ENCODE data around the gene PAM. TPM values are rescaled to one million over a fixed set of nuclear protein-coding genes. Genes with fewer than 3 reads are reported as not detected.

The PAM gene
- total RNA-seq, 4 donors from 2014 or later, result 41.5 to 92.8 (median 48.2) TPM

DNA sequence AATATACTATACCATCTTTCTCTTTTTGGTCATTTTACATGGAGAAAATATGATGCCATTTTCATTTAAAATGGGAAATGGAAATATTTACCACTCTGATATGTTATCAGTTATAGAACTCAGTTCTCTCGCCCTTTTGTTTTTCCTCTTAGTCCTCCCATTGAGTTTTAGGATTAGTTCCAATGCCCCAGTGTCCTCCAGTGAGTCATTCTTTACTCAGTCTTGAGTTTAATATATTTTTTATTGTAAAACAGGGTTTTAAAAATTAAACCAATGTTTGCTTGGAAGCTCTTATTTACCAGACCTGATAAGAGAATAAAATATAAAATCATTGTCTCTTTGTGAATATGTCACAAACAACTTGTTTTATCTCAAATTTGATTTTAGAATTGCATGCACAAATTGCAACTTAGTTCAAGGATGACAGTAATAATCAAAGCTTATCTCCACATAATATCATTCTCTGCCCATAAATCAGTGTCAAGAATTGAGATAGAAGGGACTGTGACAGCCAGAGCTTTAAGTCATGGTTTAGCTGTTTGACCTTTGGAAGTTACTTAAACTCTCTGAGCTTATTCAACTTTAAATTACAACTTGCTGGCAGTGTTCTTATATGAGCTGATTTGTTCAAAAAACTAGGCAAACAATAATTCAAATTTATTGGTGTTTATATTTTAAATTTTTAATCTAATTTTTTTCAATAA is 166.4 kb downstream of the PAM start:
- Histone ChIP-seq H3K36me3 (peaks cover 2% of the 10 kb centered on the region), H3K27ac (no peak overlapping the region), H3K27me3 (no peaks in the 10 kb centered on the region), H3K9me3 (no peaks in the 10 kb centered on the region), H3K4me3 (no peak overlapping the region), H3K4me1 (peaks cover 7% of the 10 kb centered on the region)
- no peak for TF ChIP-seq EP300 (IDR thresholded peaks at IDR 0.05)
- TF ChIP-seq POLR2AphosphoS5 (IDR thresholded peaks at IDR 0.05), result no peak
- TF ChIP-seq POLR2A (IDR thresholded peaks at IDR 0.05), result no peak
- no peak for TF ChIP-seq CTCF (IDR thresholded peaks at IDR 0.05)
- no peak for DNase-seq (ENCODE audit: low spot score in 2 of 2)
- 87% methylated on average over 1 of the region's 1 CpG for WGBS

DNA sequence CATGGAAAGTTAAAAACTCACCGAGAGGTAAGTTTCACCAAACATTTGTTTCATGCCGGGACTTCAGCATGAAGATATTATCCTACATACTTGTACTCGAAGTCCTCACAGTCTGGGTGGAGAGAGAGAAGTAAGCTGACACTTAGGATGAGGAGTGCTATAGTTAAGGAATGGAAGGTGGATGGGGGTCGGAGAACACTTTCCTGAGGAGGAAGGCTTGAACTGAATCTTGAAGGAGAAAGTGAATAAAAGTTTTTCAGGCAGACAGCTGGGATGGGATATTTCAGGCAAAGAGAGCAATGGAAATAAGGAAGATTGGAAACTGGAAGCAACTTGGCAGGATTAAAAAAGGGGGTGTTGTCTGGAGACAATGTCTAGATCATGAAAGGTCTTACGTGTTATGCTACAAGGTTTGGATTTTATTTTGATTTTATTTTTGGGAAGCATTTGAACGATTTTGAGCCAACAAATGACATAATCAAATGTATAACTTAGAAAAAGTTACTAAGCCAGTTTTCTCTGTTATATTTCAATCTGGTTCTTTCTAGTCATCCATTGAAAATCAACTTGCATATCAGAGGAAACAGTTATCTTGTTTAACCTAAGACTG is 167.1 kb downstream of the PAM start:
- TF ChIP-seq POLR2A (IDR thresholded peaks at IDR 0.05), result no peak
- no peak for TF ChIP-seq CTCF (IDR thresholded peaks at IDR 0.05)
- TF ChIP-seq EP300 (IDR thresholded peaks at IDR 0.05), result no peak
- no peak for TF ChIP-seq POLR2AphosphoS5 (IDR thresholded peaks at IDR 0.05)
- Histone ChIP-seq H3K36me3 (peaks cover 9% of the 10 kb centered on the region), H3K4me3 (no peak overlapping the region), H3K9me3 (no peaks in the 10 kb centered on the region), H3K27ac (no peak overlapping the region), H3K4me1 (peaks cover 7% of the 10 kb centered on the region), H3K27me3 (no peaks in the 10 kb centered on the region)
- no peak for DNase-seq (ENCODE audit: low spot score in 2 of 2)
- 72% methylated on average over 6 of the region's 6 CpGs for WGBS

- DNase-seq (ENCODE audit: low spot score in 2 of 2), result no peak
These were observed 167.8 kb downstream of the PAM start for GRCh38 chr5:102922799-102923477.

GRCh38 chr5:102924963-102925362 is 169.9 kb downstream of the PAM start:
- 86% methylated on average over 2 of the region's 2 CpGs for WGBS
- Histone ChIP-seq H3K27me3 (no peaks in the 10 kb centered on the region), H3K4me1 (peaks cover 7% of the 10 kb centered on the region), H3K4me3 (no peak overlapping the region), H3K9me3 (no peaks in the 10 kb centered on the region), H3K27ac (no peak overlapping the region), H3K36me3 (peaks cover 9% of the 10 kb centered on the region)
- no peak for TF ChIP-seq POLR2AphosphoS5 (IDR thresholded peaks at IDR 0.05)
- no peak for TF ChIP-seq CTCF (IDR thresholded peaks at IDR 0.05)
- TF ChIP-seq POLR2A (IDR thresholded peaks at IDR 0.05), result no peak
- no peak for TF ChIP-seq EP300 (IDR thresholded peaks at IDR 0.05)
- no peak for DNase-seq (ENCODE audit: low spot score in 2 of 2)

More at GRCh38 chr5:102922799-102923477, 167.8 kb downstream of the PAM start:
- peaks cover 7% of the 10 kb centered on the region for H3K4me1 ChIP-seq
- no peak for TF ChIP-seq POLR2A (IDR thresholded peaks at IDR 0.05)
- no peak for TF ChIP-seq POLR2AphosphoS5 (IDR thresholded peaks at IDR 0.05)
- TF ChIP-seq EP300 (IDR thresholded peaks at IDR 0.05), result no peak
- TF ChIP-seq CTCF (IDR thresholded peaks at IDR 0.05), result no peak
- no peaks in the 10 kb centered on the region for H3K27me3 ChIP-seq
- H3K9me3 ChIP-seq, result no peaks in the 10 kb centered on the region
- H3K36me3 ChIP-seq, result peaks cover 9% of the 10 kb centered on the region
- no peak overlapping the region for H3K4me3 ChIP-seq
- H3K27ac ChIP-seq, result no peak overlapping the region
- WGBS, result 51% methylated on average over 4 of the region's 4 CpGs

GRCh38 chr5:102927007-102927406 is 171.9 kb downstream of the PAM start:
- 96% methylated on average over 6 of the region's 6 CpGs for WGBS

More at GRCh38 chr5:102927007-102927406, 171.9 kb downstream of the PAM start:
- Histone ChIP-seq H3K4me1 (peaks cover 7% of the 10 kb centered on the region), H3K36me3 (peaks cover 9% of the 10 kb centered on the region), H3K27me3 (no peaks in the 10 kb centered on the region), H3K9me3 (no peaks in the 10 kb centered on the region), H3K4me3 (no peak overlapping the region), H3K27ac (no peak overlapping the region)
- DNase-seq (ENCODE audit: low spot score in 2 of 2), result no peak
- TF ChIP-seq CTCF (IDR thresholded peaks at IDR 0.05) (no peak), POLR2AphosphoS5 (IDR thresholded peaks at IDR 0.05) (no peak), POLR2A (IDR thresholded peaks at IDR 0.05) (no peak), EP300 (IDR thresholded peaks at IDR 0.05) (no peak)
